ENCODE results near the gene CALR.
"Not testable (repeated sequence)": the region's sequence is repeated elsewhere in the genome, so short reads cannot be mapped to it uniquely, and the experiment has no call there.

CALR gene

DNA sequence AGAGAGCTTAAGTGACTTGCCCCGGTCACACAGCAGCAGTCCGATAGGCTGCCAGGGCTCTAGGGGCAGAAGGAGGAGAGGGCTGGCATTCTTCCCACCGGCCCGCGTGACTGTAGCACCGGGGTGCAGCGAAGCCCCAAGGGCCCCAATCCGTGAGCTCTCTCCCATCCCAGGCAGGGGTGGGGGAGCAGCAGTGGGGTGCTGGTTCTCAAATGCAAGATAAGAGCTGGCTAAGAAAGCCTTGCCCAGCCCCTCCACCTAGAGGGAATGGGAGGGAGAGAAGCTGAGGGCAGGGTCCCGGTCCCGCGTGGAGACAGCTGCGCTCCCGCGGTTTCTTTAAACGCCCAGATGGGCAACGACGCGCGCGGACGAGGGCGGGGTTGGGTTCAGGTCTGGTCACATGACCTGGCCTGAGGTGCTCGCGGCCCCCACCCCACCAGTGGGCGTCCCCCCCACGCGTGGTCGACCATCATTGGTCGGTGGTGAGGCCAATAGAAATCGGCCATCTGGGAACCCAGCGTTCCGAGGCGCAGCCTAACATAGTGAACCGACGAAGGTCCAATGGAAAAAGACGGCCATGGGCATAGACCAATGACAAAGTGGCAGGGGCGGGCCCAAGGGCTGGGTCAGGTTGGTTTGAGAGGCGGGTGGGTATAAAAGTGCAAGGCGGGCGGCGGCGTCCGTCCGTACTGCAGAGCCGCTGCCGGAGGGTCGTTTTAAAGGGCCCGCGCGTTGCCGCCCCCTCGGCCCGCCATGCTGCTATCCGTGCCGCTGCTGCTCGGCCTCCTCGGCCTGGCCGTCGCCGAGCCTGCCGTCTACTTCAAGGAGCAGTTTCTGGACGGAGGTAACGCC is at the start of gene CALR:
CALR (plus strand) TSS at position 683 of the 852 bp plus-strand sequence; CDS start at position 754, 71 bp downstream.
- peaks cover 32% of the 10 kb centered on the region for H3K36me3 ChIP-seq (ENCODE audit: insufficient read depth, low read length)
- no peaks in the 10 kb centered on the region for H3K9me3 ChIP-seq (ENCODE audit: control insufficient read depth, insufficient read depth, low read length)
- H3K9ac ChIP-seq (ENCODE audit: low read depth, low read length): peak within 1 kb of the TSS; percentile 92
- peaks cover 4% of the 10 kb centered on the region; the same call in 1 of the 2 replicates for H3K4me1 ChIP-seq (ENCODE audit: insufficient read depth, low read length)

GRCh38 chr19:12890299-12890786 is 48.1 kb upstream of the CALR start:
- peak overlapping the region; percentile 93 for H3K9ac ChIP-seq (ENCODE audit: low read depth, low read length)
- not testable (repeated sequence) for H3K36me3 ChIP-seq (ENCODE audit: insufficient read depth, low read length); H3K9me3 ChIP-seq (ENCODE audit: control insufficient read depth, insufficient read depth, low read length); H3K4me1 ChIP-seq (ENCODE audit: insufficient read depth, low read length)

- no peaks in the 10 kb centered on the region for H3K36me3 ChIP-seq (ENCODE audit: insufficient read depth, low read length)
- H3K9me3 ChIP-seq (ENCODE audit: control insufficient read depth, insufficient read depth, low read length): no peaks in the 10 kb centered on the region
- no peaks in the 10 kb centered on the region for H3K4me1 ChIP-seq (ENCODE audit: insufficient read depth, low read length)
- peak within 1 kb of the TSS; percentile 93 for H3K9ac ChIP-seq (ENCODE audit: low read depth, low read length)
Measured at GRCh38 chr19:12890787-12891552, 47.4 kb upstream of the CALR start, which contains the start of gene GCDH. Gene GCDH, plus strand, starts transcription at chr19:12891160. Its CDS starts 145 bp downstream, at chr19:12891305.

- H3K9ac ChIP-seq (ENCODE audit: low read depth, low read length): peak overlapping the region; percentile 93
- no peaks in the 10 kb centered on the region for H3K4me1 ChIP-seq (ENCODE audit: insufficient read depth, low read length)
- no peaks in the 10 kb centered on the region for H3K9me3 ChIP-seq (ENCODE audit: control insufficient read depth, insufficient read depth, low read length)
- H3K36me3 ChIP-seq (ENCODE audit: insufficient read depth, low read length): no peaks in the 10 kb centered on the region
Measured at GRCh38 chr19:12891553-12892021, 46.8 kb upstream of the CALR start.

GRCh38 chr19:12893582-12893981 is 44.8 kb upstream of the CALR start:
- Histone ChIP-seq H3K9me3 (ENCODE audit: control insufficient read depth, insufficient read depth, low read length) (no peaks in the 10 kb centered on the region), H3K9ac (ENCODE audit: low read depth, low read length) (no peak overlapping the region), H3K36me3 (ENCODE audit: insufficient read depth, low read length) (no peaks in the 10 kb centered on the region), H3K4me1 (ENCODE audit: insufficient read depth, low read length) (no peaks in the 10 kb centered on the region)

DNA sequence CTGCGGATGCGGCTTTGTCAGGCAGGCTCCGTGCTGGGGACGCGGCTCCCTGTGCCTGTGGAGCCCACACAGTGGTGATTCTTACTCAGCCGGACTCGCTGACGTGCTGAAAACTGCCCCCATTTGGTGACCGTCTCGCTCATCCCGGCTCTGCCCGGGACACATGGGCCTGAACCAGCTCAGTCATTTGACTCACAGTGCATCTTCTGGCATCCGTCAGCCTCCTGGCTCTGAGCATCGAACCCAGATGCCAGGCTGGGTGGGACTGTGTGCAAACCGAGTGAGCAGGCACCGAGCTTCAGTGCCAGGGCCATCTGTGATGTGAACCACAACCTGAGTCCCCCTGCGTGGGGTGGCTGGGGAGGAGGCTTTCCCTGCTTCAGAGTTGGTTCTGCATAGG is 41.9 kb upstream of the CALR start:
- H3K36me3 ChIP-seq (ENCODE audit: insufficient read depth, low read length): no peaks in the 10 kb centered on the region; the same call in 1 of the 2 replicates

DNA sequence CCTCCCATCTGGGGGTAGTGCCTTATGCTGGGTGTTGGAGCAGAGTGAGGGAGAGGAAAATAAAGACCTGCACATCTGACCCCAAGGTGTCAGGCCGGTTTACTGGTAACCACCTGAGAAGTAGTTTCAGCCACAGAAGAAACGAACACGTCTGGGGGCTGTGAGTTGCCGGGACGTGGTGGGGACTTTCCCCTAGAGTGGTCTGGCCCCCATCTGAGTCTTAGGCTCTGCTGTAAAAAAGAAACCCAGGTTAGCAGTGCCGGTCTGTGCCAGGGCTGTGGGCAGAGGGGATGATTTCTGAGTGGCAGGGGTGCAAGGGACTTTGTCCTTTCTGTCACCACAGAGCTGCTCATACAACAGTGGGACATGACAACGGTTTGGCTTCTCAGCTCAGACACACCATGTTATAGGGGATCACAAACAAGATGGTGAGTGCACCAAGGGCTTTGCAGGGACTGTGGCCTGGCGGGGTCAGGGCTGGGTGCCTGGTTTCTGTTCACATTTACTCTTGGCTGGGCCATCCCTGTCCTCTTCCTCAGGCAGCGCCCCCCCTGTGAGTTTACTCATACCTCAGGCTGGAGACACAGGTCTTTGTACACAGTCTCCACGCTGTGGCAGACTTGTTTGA is 38.4 kb upstream of the CALR start:
- no peaks in the 10 kb centered on the region for H3K9me3 ChIP-seq (ENCODE audit: control insufficient read depth, insufficient read depth, low read length)
- H3K36me3 ChIP-seq (ENCODE audit: insufficient read depth, low read length): no peaks in the 10 kb centered on the region; the same call in 1 of the 2 replicates
- no peaks in the 10 kb centered on the region for H3K4me1 ChIP-seq (ENCODE audit: insufficient read depth, low read length)
- no peak overlapping the region for H3K9ac ChIP-seq (ENCODE audit: low read depth, low read length)

More for the DNA sequence above, 41.9 kb upstream of the CALR start:
- Histone ChIP-seq H3K4me1 (ENCODE audit: insufficient read depth, low read length) (no peaks in the 10 kb centered on the region), H3K9ac (ENCODE audit: low read depth, low read length) (no peak overlapping the region), H3K9me3 (ENCODE audit: control insufficient read depth, insufficient read depth, low read length) (no peaks in the 10 kb centered on the region)

DNA sequence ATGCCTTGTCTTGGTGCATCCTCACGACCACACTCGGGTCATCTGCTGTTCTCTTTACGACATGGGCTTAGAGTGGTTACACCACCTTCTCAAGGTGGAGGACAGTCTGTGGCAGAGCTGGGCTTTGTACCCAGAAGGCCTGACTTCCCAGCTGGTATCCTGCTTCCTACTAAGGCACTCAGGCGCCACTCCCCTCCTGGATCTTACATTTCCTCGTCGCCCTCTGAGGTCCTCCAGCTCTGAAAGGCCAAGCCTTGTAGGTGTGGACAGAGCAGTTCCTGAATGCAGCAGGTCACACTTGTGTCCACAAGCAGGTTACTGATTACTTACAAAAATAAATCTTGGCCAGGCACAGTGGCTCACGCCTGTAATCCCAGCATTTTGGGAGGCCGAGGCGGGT is 31.2 kb upstream of the CALR start:
- H3K9ac ChIP-seq (ENCODE audit: low read depth, low read length): no peak overlapping the region
- H3K4me1 ChIP-seq (ENCODE audit: insufficient read depth, low read length): 0 out of 2 replicates have a peak, but pooled peaks cover under 1% of the 10 kb centered on the region
- no peaks in the 10 kb centered on the region; the same call in 1 of the 2 replicates for H3K36me3 ChIP-seq (ENCODE audit: insufficient read depth, low read length)
- no peaks in the 10 kb centered on the region for H3K9me3 ChIP-seq (ENCODE audit: control insufficient read depth, insufficient read depth, low read length)

GRCh38 chr19:12912571-12912970 is 25.8 kb upstream of the CALR start:
- peak overlapping the region; percentile 31 for H3K9ac ChIP-seq (ENCODE audit: low read depth, low read length)

GRCh38 chr19:12913011-12913561 is 25.3 kb upstream of the CALR start:
- no peaks in the 10 kb centered on the region for H3K9me3 ChIP-seq (ENCODE audit: control insufficient read depth, insufficient read depth, low read length)
- H3K4me1 ChIP-seq (ENCODE audit: insufficient read depth, low read length): peaks cover 18% of the 10 kb centered on the region
- H3K9ac ChIP-seq (ENCODE audit: low read depth, low read length): peak overlapping the region; percentile 31
- no peaks in the 10 kb centered on the region for H3K36me3 ChIP-seq (ENCODE audit: insufficient read depth, low read length)

More at GRCh38 chr19:12912571-12912970, 25.8 kb upstream of the CALR start:
- Histone ChIP-seq H3K36me3 (ENCODE audit: insufficient read depth, low read length) (no peaks in the 10 kb centered on the region), H3K9me3 (ENCODE audit: control insufficient read depth, insufficient read depth, low read length) (no peaks in the 10 kb centered on the region), H3K4me1 (ENCODE audit: insufficient read depth, low read length) (peaks cover 18% of the 10 kb centered on the region)

GRCh38 chr19:12913851-12914690 is 24.3 kb upstream of the CALR start:
- H3K9ac ChIP-seq (ENCODE audit: low read depth, low read length): no peak overlapping the region
- no peaks in the 10 kb centered on the region for H3K36me3 ChIP-seq (ENCODE audit: insufficient read depth, low read length)
- H3K4me1 ChIP-seq (ENCODE audit: insufficient read depth, low read length): peaks cover 18% of the 10 kb centered on the region
- no peaks in the 10 kb centered on the region for H3K9me3 ChIP-seq (ENCODE audit: control insufficient read depth, insufficient read depth, low read length)

DNA sequence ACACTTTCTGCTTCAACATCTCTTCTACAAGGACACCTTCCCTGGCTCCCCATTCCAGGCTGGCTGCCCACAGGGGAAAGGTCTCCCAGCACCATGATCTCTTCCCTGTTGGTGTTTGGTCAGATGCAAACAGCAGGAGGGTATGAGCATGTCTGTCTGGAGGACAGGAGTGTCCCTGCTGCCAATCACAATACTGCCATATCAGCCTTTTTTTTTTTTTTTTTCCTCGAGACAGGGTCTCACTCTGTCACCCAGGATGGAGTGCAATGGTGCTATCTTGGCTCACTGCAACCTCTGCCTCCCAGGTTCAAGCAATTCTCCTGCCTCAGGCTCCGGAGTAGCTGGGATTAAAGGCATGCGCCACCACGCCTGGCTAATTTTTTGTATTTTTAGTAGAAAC is 22.5 kb upstream of the CALR start:
- not testable (repeated sequence) for H3K9me3 ChIP-seq (ENCODE audit: control insufficient read depth, insufficient read depth, low read length); H3K9ac ChIP-seq (ENCODE audit: low read depth, low read length); H3K36me3 ChIP-seq (ENCODE audit: insufficient read depth, low read length)
- peaks cover 18% of the 10 kb centered on the region for H3K4me1 ChIP-seq (ENCODE audit: insufficient read depth, low read length)

- 0 out of 2 replicates have a peak, but pooled peaks cover 3% of the 10 kb centered on the region for H3K36me3 ChIP-seq (ENCODE audit: insufficient read depth, low read length)
- no peak overlapping the region for H3K9ac ChIP-seq (ENCODE audit: low read depth, low read length)
- peaks cover 8% of the 10 kb centered on the region; the same call in 1 of the 2 replicates for H3K4me1 ChIP-seq (ENCODE audit: insufficient read depth, low read length)
- H3K9me3 ChIP-seq (ENCODE audit: control insufficient read depth, insufficient read depth, low read length): no peaks in the 10 kb centered on the region
Measured at GRCh38 chr19:12918253-12918652, 20.2 kb upstream of the CALR start.
